ENCODE data around the gene IL18. TPM values are rescaled to one million over a fixed set of nuclear protein-coding genes. Genes with fewer than 3 reads are reported as not detected.
"Not testable (repeated sequence)": the region's sequence is repeated elsewhere in the genome, so short reads cannot be mapped to it uniquely, and the experiment has no call there.

IL18 gene
- total RNA-seq, 1 experiment from 2014 or later = not detected

DNA sequence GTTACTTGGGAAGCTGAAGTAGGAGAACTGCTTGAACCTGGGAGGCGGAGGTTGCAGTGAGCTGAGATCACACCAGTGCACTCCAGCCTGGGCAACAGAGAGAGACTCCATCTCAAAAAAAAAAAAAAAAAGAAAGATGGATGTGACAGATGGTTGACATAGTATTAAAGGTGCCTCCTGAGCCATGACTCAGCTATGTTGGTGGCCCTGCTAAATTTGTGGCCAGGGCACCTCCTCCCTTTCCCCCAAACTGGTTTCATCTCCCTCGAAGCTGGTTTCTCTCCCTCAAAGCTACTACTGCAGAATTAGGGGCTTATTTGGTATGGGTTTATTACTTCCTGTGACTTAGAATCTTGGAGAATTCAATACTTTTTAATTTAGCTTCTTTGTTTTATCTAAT, 45.7 kb downstream of the IL18 start:
- no peak for DNase-seq

GRCh38 chr11:112115386-112115785, 48.5 kb downstream of the IL18 start:
- DNase-seq = no peak
- Histone ChIP-seq H3K27me3 (ENCODE audit: control insufficient read depth, insufficient read depth, low read length) (no peaks in the 10 kb centered on the region), H3K4me3 (ENCODE audit: insufficient read depth, low read depth, low read length) (no peak overlapping the region), H3K36me3 (replicated peaks; ENCODE audit: control insufficient read depth, insufficient read depth, low read length) (no peaks in the 10 kb centered on the region)

More for the DNA sequence above, 45.7 kb downstream of the IL18 start:
- H3K4me3 ChIP-seq (ENCODE audit: insufficient read depth, low read depth, low read length) = no peak overlapping the region
- no peaks in the 10 kb centered on the region for H3K36me3 ChIP-seq (replicated peaks; ENCODE audit: control insufficient read depth, insufficient read depth, low read length)
- H3K27me3 ChIP-seq (ENCODE audit: control insufficient read depth, insufficient read depth, low read length) = no peaks in the 10 kb centered on the region

- no peak overlapping the region for H3K4me3 ChIP-seq (ENCODE audit: insufficient read depth, low read depth, low read length)
- no peak for DNase-seq
- no peaks in the 10 kb centered on the region for H3K27me3 ChIP-seq (ENCODE audit: control insufficient read depth, insufficient read depth, low read length)
- H3K36me3 ChIP-seq (replicated peaks; ENCODE audit: control insufficient read depth, insufficient read depth, low read length) = no peaks in the 10 kb centered on the region
Measured at GRCh38 chr11:112114460-112114859, 49.4 kb downstream of the IL18 start.

DNA sequence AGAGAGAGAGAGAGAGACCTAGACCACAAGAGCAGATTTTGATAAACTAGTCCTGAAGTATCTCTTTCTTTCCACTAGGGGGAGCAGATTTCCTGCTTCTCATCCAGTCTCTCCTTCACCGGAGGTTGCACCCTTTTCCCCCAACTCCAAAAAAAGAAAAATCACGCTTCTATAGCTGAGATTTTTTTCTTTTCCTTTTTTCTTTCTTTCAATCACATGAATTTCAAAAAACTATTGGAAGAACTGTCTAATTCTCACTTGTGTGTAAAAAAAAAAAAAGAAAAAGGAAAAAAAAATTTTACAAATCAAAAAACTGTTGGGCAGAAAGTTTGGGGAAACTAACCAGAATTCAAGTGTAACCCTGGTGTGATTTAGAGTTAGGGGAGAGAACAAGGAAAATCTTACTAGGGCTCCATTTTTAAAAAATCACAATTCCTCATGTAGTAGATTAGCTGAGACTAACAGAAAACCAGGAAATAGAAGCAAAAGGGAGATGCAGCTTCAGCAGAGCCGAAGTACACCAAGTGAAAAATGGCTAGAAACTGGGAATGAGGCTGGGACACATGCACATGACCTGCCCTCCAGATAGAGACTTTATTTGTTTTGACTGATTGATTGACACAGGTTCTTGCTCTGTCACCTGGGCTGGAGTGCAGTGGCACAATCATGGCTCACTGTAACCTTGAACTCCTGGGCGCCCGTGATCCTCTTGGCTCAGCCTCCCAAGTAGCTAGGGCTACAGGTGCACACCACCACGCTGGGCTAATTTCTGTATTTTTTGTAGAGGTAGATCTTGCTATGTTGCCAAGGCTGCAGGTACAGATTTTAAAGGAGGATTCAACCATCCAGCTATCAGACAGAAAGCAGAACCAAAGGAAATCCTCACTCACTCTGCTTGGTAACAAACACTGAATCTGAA, 50.1 kb downstream of the IL18 start:
- Histone ChIP-seq H3K36me3 (replicated peaks; ENCODE audit: control insufficient read depth, insufficient read depth, low read length) (no peaks in the 10 kb centered on the region), H3K27me3 (ENCODE audit: control insufficient read depth, insufficient read depth, low read length) (no peaks in the 10 kb centered on the region), H3K4me3 (ENCODE audit: insufficient read depth, low read depth, low read length) (no peak overlapping the region)
- peak; percentile 61 for DNase-seq

DNA sequence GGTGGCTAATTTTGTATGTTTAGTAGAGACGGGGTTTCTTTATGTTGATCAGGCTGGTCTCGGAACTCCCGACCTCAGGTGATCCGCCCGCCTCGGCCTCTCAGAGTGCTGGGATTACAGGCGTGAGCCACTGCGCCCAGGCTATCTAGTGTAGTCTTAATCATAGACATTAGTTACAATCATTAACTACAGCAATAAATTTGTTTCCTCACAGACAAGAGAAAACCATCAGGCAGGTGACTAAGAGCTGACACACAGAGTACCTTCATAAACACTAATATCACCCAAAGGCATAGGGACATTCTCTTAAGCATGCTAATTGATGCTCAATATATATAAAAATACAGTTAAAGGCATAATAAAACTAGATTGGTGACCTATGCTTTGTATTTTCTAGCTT, 57.8 kb downstream of the IL18 start:
- H3K4me3 ChIP-seq (ENCODE audit: insufficient read depth, low read depth, low read length) = no peak overlapping the region
- no peak for DNase-seq
- no peaks in the 10 kb centered on the region for H3K36me3 ChIP-seq (replicated peaks; ENCODE audit: control insufficient read depth, insufficient read depth, low read length)
- H3K27me3 ChIP-seq (ENCODE audit: control insufficient read depth, insufficient read depth, low read length) = no peaks in the 10 kb centered on the region

DNA sequence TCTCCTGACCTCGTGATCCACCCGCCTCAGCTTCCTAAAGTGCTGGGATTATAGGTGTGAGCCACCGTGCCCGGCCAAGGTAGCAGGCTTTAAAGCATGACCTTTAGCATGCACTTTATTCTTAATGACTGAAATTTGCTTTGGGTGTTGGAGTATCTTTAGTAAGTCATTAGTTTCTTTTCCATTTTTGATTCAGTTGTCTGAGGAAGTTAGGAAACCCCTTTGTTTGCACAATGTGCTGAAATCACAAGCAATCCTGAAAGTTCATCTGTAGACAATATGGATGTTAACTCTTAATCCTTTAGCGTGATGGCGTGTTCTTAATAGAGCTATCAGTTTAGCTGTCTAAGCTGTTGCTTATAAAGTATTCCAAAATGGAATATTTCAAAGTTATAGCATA, 60.4 kb downstream of the IL18 start:
- H3K36me3 ChIP-seq (replicated peaks; ENCODE audit: control insufficient read depth, insufficient read depth, low read length) = no peaks in the 10 kb centered on the region
- no peak for DNase-seq
- H3K27me3 ChIP-seq (ENCODE audit: control insufficient read depth, insufficient read depth, low read length) = no peaks in the 10 kb centered on the region
- H3K4me3 ChIP-seq (ENCODE audit: insufficient read depth, low read depth, low read length) = no peak overlapping the region

- no peak for DNase-seq
- Histone ChIP-seq H3K36me3 (replicated peaks; ENCODE audit: control insufficient read depth, insufficient read depth, low read length) (no peaks in the 10 kb centered on the region), H3K27me3 (ENCODE audit: control insufficient read depth, insufficient read depth, low read length) (no peaks in the 10 kb centered on the region), H3K4me3 (ENCODE audit: insufficient read depth, low read depth, low read length) (no peak overlapping the region)
Measured at GRCh38 chr11:112100462-112100861, 63.4 kb downstream of the IL18 start.

DNA sequence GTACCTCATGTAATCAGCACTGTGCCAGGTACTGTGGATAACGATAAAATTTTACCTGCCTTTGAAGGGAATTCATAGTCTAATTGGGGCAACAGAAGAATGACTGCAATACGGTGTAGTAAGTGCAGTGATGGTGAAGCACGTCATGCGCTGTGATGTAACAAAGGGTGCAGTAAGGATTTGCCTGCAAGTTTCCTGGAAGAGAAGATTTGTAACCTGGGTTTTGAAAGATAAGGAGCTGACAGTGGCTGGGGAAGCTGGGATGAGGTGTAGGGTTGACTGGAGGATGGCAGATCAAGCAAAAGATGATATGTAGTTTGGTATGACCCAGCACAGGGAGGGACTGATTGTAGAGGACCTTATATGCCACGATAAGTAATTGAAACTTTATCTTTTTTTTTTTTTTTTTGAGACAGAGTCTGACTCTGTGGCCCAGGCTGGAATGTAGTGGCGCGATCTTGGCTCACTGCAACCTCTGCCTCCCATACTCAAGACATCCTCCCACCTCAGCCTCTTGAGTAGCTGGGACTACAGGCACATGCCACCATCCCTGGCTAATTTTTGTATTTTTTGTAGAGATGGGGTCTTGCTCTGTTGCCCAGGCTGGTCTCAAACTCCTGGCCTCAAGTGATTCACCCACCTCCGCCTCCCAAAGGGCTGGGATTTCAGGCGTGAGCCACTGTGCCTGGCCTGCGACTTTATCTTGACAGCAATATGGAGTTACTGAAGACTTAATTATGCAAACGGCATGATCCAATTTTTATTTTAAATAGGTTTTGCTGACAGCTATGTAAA, 66.0 kb downstream of the IL18 start:
- Histone ChIP-seq H3K27me3 (ENCODE audit: control insufficient read depth, insufficient read depth, low read length) (no peaks in the 10 kb centered on the region), H3K36me3 (replicated peaks; ENCODE audit: control insufficient read depth, insufficient read depth, low read length) (peaks cover 3% of the 10 kb centered on the region), H3K4me3 (ENCODE audit: insufficient read depth, low read depth, low read length) (no peak overlapping the region)
- DNase-seq = no peak

- no peaks in the 10 kb centered on the region for H3K27me3 ChIP-seq (ENCODE audit: control insufficient read depth, insufficient read depth, low read length)
- no peak for DNase-seq
- H3K4me3 ChIP-seq (ENCODE audit: insufficient read depth, low read depth, low read length) = no peak overlapping the region
- peaks cover 9% of the 10 kb centered on the region for H3K36me3 ChIP-seq (replicated peaks; ENCODE audit: control insufficient read depth, insufficient read depth, low read length)
Measured at GRCh38 chr11:112096194-112096593, 67.7 kb downstream of the IL18 start.

- not testable (repeated sequence) for H3K4me3 ChIP-seq (ENCODE audit: insufficient read depth, low read depth, low read length); H3K27me3 ChIP-seq (ENCODE audit: control insufficient read depth, insufficient read depth, low read length); DNase-seq
- H3K36me3 ChIP-seq (replicated peaks; ENCODE audit: control insufficient read depth, insufficient read depth, low read length) = peaks cover 11% of the 10 kb centered on the region
Measured at GRCh38 chr11:112095302-112095701, 68.6 kb downstream of the IL18 start.

Other genes with a start within 250 kb of the IL18 start
- gene C11orf52, start 245.2 kb downstream of the IL18 start, total RNA-seq (2014; rRNA removed; shearing (Covaris generic)) = 0.33 and 1.7 TPM in 2 replicates
- 5.0 and 8.7 TPM in 2 replicates for gene DIXDC1, start 226.8 kb downstream of the IL18 start, total RNA-seq (2014; rRNA removed; shearing (Covaris generic))
- 94.0 and 105 TPM in 2 replicates for gene DLAT, start 138.7 kb downstream of the IL18 start, total RNA-seq (2014; rRNA removed; shearing (Covaris generic))
- 0.37 and 1.0 TPM in 2 replicates for gene PIH1D2, start 90.1 kb downstream of the IL18 start, total RNA-seq (2014; rRNA removed; shearing (Covaris generic))
- gene NKAPD1, start 89.8 kb downstream of the IL18 start, total RNA-seq (2014; rRNA removed; shearing (Covaris generic)) = 15.8 and 20.0 TPM in 2 replicates
- gene TIMM8B, start 77.3 kb downstream of the IL18 start, total RNA-seq (2014; rRNA removed; shearing (Covaris generic)) = 86.5 and 125 TPM in 2 replicates
- 194 and 218 TPM in 2 replicates for gene SDHD, start 77.2 kb downstream of the IL18 start, total RNA-seq (2014; rRNA removed; shearing (Covaris generic))
- 0.21 TPM in 1 of 2 replicates, not detected in the other for gene TEX12, start 3.3 kb upstream of the IL18 start, total RNA-seq (2014; rRNA removed; shearing (Covaris generic))
- gene BCO2, start 11.4 kb upstream of the IL18 start, total RNA-seq (2014; rRNA removed; shearing (Covaris generic)) = 0.48 and 1.5 TPM in 2 replicates
- gene PTS, start 62.3 kb upstream of the IL18 start, total RNA-seq (2014; rRNA removed; shearing (Covaris generic)) = 13.3 and 17.2 TPM in 2 replicates
- not detected in 2 replicates for gene PLET1, start 96.8 kb upstream of the IL18 start, total RNA-seq (2014; rRNA removed; shearing (Covaris generic))